ENCODE data around the gene ZNF217. TPM values are rescaled to one million over a fixed set of nuclear protein-coding genes. Genes with fewer than 3 reads are reported as not detected.

Gene ZNF217
- total and polyA plus RNA-seq, 10 of the 15 experiments (the other 5 are each of a cell fraction or from before 2014, with no cell fraction given): 8.5 to 76.6 (median 40.6) TPM

- no peak for TF ChIP-seq BCLAF1 (IDR thresholded peaks at IDR 0.05)
Measured at GRCh38 chr20:53570446-53571276, 23.0 kb downstream of the ZNF217 start (continued).

GRCh38 chr20:53569606-53570307 is 23.9 kb downstream of the ZNF217 start:
- Histone ChIP-seq H3K4me3 (no peak overlapping the region), H3K27me3 (replicated peaks in 1 of 2; ENCODE audit: control insufficient read depth in 2 of 2, insufficient read depth in 2 of 2, low read length in 1 of 2) (no peaks in the 10 kb centered on the region), H4K20me1 (ENCODE audit: control insufficient read depth, insufficient read depth) (peaks cover 15% of the 10 kb centered on the region), H2AFZ (ENCODE audit: control insufficient read depth, low read depth, low read length) (no peak overlapping the region), H3K9ac (ENCODE audit: control insufficient read depth, insufficient read depth, low read length) (no peak overlapping the region), H3K4me1 (ENCODE audit: control insufficient read depth, insufficient read depth, low read length) (peaks cover 15% of the 10 kb centered on the region), H3K9me3 (replicated peaks; ENCODE audit: control insufficient read depth, insufficient read depth, low read length) (no peaks in the 10 kb centered on the region), H3K36me3 (ENCODE audit: control insufficient read depth in 2 of 2, insufficient read depth in 2 of 2, low read length in 1 of 2) (peaks cover 17 to 45% of the 10 kb centered on the region in 2 experiments), H3K4me2 (ENCODE audit: control insufficient read depth, insufficient read depth) (no peak overlapping the region), H3K27ac (ENCODE audit: control insufficient read depth, insufficient read depth) (no peak overlapping the region), H3K79me2 (ENCODE audit: control insufficient read depth, insufficient read depth, low read length) (peaks cover 57% of the 10 kb centered on the region)
- SMC1A ChIA-PET (ENCODE audit: uncharacterized antibody, unreplicated experiment): interaction anchor here (0.9 to 1.4 kb wide), 4 partner anchors 9 to 365 kb away, joined by 3 read pairs; no protein-coding TSS in a partner anchor
- CTCF ChIA-PET: interaction anchor here (0.8 to 1.2 kb wide), 3 partner anchors 9 to 370 kb away, joined by 3 to 4 read pairs (median 3); no protein-coding TSS in a partner anchor
- RAD21 ChIA-PET (ENCODE audit: unreplicated experiment): interaction anchor here (1.1 kb wide), 2 partner anchors 9 to 356 kb away, joined by 3 read pairs; no protein-coding TSS in a partner anchor
- intact Hi-C loops (cut with micrococcal nuclease; ENCODE audit: unreplicated experiment) (loop anchor here (10.0 kb wide), 1 partner anchor 625 kb away; no protein-coding TSS in a partner anchor), in situ Hi-C loops (cut with MboI) (loop anchor here (10.0 to 25.0 kb wide), 2 partner anchors 635 to 1068 kb away; partner anchors contain the start of gene PFDN4)
- DNase-seq (ENCODE audit: low read depth, low spot score): no peak
- POLR2A ChIA-PET: interaction anchor here (0.6 kb wide), 1 partner anchor 16 kb away, joined by 3 read pairs; no protein-coding TSS in a partner anchor
- no peak for FAIRE-seq
- no TSS peak for BruUV-seq (replicated peaks)
- ATAC-seq: no peak
- 61% methylated on average over 7 of the region's 7 CpGs for WGBS (ENCODE audit: insufficient coverage, insufficient replicate concordance, low lambda C conversion rate, missing lambda C conversion rate)
- no peak for TF ChIP-seq CREB1 (IDR thresholded peaks at IDR 0.05; ENCODE audit: low read depth)
- TF ChIP-seq ETV6 (conservative IDR thresholded peaks at IDR 0.05 in 1 of 2, IDR thresholded peaks at IDR 0.05 in 1 of 2; ENCODE audit: borderline replicate concordance in 1 of 2, low read depth in 1 of 2): peak in 1 of 2 experiments; percentile 67; a peak in 1 of 4 replicates
- TF ChIP-seq NFXL1 (IDR thresholded peaks at IDR 0.05; ENCODE audit: borderline replicate concordance): peak; percentile 51; the same call in 1 of the 2 replicates

All from GM12878 (cell line).